ENCODE data around the gene SIL1. TPM values are rescaled to one million over a fixed set of nuclear protein-coding genes. Genes with fewer than 3 reads are reported as not detected.

Gene SIL1
- total and polyA plus RNA-seq, 2 of the 13 experiments (the other 11 are each of a cell fraction or from before 2014, with no cell fraction given), result 26.0 to 30.0 TPM

- no peak for TF ChIP-seq ZFP91 (CRISPR knock-in tag; IDR thresholded peaks at IDR 0.05; ENCODE audit: borderline replicate concordance)
- TF ChIP-seq ZHX2 (IDR thresholded peaks at IDR 0.05; ENCODE audit: low read depth), result no peak; the same call in 1 of the 2 replicates
- peak; percentile 21 for TF ChIP-seq ZHX2 (CRISPR knock-in tag; IDR thresholded peaks at IDR 0.05; ENCODE audit: borderline replicate concordance)
- peak; percentile 57 for TF ChIP-seq RAD21 (CRISPR knock-in tag; IDR thresholded peaks at IDR 0.05)
- peak; percentile 35; the same call in 1 of the 2 replicates for TF ChIP-seq NFIC (IDR thresholded peaks at IDR 0.05; ENCODE audit: low read length)
- peak; percentile 47; the same call in 1 of the 2 replicates for TF ChIP-seq TBX2 (CRISPR knock-in tag; IDR thresholded peaks at IDR 0.05; ENCODE audit: borderline replicate concordance)
- TF ChIP-seq ZNF230 (CRISPR knock-in tag; IDR thresholded peaks at IDR 0.05), result no peak
- TF ChIP-seq ZNF430 (CRISPR knock-in tag; IDR thresholded peaks at IDR 0.05), result peak; percentile 70; the same call in 1 of the 2 replicates
- 0 out of 2 replicates have a peak, but pooled peaks have one; percentile 39 for TF ChIP-seq HES4 (CRISPR knock-in tag; IDR thresholded peaks at IDR 0.05; ENCODE audit: borderline replicate concordance)
- peak; percentile 67 for TF ChIP-seq YEATS2 (CRISPR knock-in tag; IDR thresholded peaks at IDR 0.05; ENCODE audit: borderline replicate concordance)
- TF ChIP-seq GATA4 (IDR thresholded peaks at IDR 0.05; ENCODE audit: borderline replicate concordance, low read depth), result 0 out of 2 replicates have a peak, but pooled peaks have one; percentile 60
- TF ChIP-seq ZNF296 (CRISPR knock-in tag; conservative IDR thresholded peaks at IDR 0.05), result no peak
- no peak for TF ChIP-seq CERS6 (CRISPR knock-in tag; IDR thresholded peaks at IDR 0.05)
- TF ChIP-seq ZNF709 (CRISPR knock-in tag; IDR thresholded peaks at IDR 0.05), result no peak
- no peak for TF ChIP-seq ZNF761 (CRISPR knock-in tag; conservative IDR thresholded peaks at IDR 0.05)
- TF ChIP-seq, protein P1, sequence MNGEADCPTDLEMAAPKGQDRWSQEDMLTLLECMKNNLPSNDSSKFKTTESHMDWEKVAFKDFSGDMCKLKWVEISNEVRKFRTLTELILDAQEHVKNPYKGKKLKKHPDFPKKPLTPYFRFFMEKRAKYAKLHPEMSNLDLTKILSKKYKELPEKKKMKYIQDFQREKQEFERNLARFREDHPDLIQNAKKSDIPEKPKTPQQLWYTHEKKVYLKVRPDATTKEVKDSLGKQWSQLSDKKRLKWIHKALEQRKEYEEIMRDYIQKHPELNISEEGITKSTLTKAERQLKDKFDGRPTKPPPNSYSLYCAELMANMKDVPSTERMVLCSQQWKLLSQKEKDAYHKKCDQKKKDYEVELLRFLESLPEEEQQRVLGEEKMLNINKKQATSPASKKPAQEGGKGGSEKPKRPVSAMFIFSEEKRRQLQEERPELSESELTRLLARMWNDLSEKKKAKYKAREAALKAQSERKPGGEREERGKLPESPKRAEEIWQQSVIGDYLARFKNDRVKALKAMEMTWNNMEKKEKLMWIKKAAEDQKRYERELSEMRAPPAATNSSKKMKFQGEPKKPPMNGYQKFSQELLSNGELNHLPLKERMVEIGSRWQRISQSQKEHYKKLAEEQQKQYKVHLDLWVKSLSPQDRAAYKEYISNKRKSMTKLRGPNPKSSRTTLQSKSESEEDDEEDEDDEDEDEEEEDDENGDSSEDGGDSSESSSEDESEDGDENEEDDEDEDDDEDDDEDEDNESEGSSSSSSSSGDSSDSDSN (CRISPR knock-in tag; IDR thresholded peaks at IDR 0.05), result peak; percentile 79; the same call in 1 of the 2 replicates
- no peak for TF ChIP-seq AKAP8 (CRISPR knock-in tag; IDR thresholded peaks at IDR 0.05)
These were observed at the start of gene SIL1 (continued) for GRCh38 chr5:139197710-139198669.
